ENCODE measurements around the gene GZF1.

Gene GZF1

DNA sequence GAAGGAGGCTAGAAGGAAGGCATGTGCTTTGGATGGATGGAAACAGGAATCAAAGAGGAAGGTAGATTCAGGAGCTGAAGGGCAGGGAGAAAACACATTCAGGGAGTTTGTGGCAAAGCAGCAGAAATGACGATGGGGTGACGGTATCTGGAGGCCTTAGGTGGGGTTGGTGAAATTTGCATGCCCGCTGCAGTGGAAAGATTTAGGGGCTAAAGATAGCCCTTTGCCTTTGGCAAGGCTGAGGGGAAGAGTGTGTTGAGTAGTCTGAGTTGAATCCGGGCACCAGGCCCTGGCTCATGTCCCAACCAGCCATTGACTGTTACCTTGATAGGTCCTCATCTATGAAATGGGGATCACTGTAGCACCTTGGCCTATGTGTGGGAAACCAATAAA, 1.3 kb downstream of the GZF1 start:
- Histone ChIP-seq H3F3A (ENCODE audit: insufficient read depth) (peaks cover 21% of the 10 kb centered on the region), H3K36me3 (ENCODE audit: low read length) (0 out of 2 replicates have a peak, but pooled peaks cover 4% of the 10 kb centered on the region), H3K27ac (ENCODE audit: low read depth, low read length) (peak overlapping the region; percentile 55), H3K4me3 (ENCODE audit: insufficient read depth, low read length, poor library complexity, severe bottlenecking) (peak overlapping the region; percentile 78), H3K9ac (ENCODE audit: low read length) (peak overlapping the region; percentile 91), H2AFZ (ENCODE audit: low read depth, low read length, severe bottlenecking) (no peak overlapping the region), H4K20me1 (ENCODE audit: low read depth, low read length) (peaks cover 4% of the 10 kb centered on the region; the same call in 1 of the 2 replicates), H3K9me3 (ENCODE audit: insufficient read depth, low read length) (no peaks in the 10 kb centered on the region), H3K4me2 (ENCODE audit: low read depth, low read length, poor library complexity, severe bottlenecking) (peak overlapping the region; percentile 80), H3K27me3 (ENCODE audit: low read length) (no peaks in the 10 kb centered on the region), H3K9me2 (replicated peaks; ENCODE audit: insufficient read depth, low read length) (no peaks in the 10 kb centered on the region), H3K79me2 (ENCODE audit: insufficient read depth, low read length) (peaks cover 61% of the 10 kb centered on the region)
- TF ChIP-seq, protein P1, sequence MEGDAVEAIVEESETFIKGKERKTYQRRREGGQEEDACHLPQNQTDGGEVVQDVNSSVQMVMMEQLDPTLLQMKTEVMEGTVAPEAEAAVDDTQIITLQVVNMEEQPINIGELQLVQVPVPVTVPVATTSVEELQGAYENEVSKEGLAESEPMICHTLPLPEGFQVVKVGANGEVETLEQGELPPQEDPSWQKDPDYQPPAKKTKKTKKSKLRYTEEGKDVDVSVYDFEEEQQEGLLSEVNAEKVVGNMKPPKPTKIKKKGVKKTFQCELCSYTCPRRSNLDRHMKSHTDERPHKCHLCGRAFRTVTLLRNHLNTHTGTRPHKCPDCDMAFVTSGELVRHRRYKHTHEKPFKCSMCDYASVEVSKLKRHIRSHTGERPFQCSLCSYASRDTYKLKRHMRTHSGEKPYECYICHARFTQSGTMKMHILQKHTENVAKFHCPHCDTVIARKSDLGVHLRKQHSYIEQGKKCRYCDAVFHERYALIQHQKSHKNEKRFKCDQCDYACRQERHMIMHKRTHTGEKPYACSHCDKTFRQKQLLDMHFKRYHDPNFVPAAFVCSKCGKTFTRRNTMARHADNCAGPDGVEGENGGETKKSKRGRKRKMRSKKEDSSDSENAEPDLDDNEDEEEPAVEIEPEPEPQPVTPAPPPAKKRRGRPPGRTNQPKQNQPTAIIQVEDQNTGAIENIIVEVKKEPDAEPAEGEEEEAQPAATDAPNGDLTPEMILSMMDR (IDR thresholded peaks at IDR 0.05; ENCODE audit: insufficient read depth, low read length, poor library complexity, severe bottlenecking), result no peak
- no peak for TF ChIP-seq EZH2phosphoT487 (conservative IDR thresholded peaks at IDR 0.05; ENCODE audit: low read length)

DNA sequence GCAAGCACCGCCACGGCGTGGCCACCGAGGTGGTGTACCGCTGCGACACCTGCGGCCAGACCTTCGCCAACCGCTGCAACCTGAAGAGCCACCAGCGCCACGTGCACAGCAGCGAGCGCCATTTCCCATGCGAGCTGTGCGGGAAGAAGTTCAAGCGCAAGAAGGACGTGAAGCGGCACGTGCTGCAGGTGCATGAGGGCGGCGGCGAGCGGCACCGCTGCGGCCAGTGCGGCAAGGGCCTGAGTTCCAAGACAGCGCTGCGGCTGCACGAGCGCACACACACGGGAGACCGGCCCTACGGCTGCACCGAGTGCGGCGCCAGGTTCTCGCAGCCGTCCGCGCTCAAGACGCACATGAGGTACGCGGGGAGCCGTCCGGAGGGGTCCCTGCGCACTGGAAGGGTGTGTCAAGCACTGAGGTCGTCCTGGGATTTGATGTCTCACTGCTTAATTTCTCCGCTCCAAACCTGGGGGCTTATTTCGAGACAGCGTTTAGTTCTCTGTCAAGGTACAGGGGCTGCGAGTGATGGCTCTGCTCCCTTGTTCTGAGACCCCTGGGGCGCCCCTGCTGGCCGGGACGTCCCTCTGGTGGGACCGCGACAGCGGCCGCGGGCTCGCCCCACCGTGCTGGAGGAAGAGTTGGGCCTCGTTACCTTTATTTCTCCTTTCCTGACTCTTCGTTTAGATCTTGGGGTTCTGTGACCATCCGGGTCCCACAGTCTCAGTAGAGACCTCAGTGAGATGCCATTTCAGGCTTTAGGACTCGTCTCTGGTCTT, 3.6 kb downstream of the GZF1 start:
- no peak overlapping the region for H3K4me3 ChIP-seq (ENCODE audit: insufficient read depth, low read length, poor library complexity, severe bottlenecking)
- peaks cover 64% of the 10 kb centered on the region for H3K79me2 ChIP-seq (ENCODE audit: insufficient read depth, low read length)
- H3K9me2 ChIP-seq (replicated peaks; ENCODE audit: insufficient read depth, low read length), result no peaks in the 10 kb centered on the region
- no peaks in the 10 kb centered on the region for H3K9me3 ChIP-seq (ENCODE audit: insufficient read depth, low read length)
- H3F3A ChIP-seq (ENCODE audit: insufficient read depth), result peaks cover 8% of the 10 kb centered on the region
- peaks cover 5% of the 10 kb centered on the region; the same call in 1 of the 2 replicates for H3K36me3 ChIP-seq (ENCODE audit: low read length)
- peak overlapping the region; percentile 39 for H3K4me2 ChIP-seq (ENCODE audit: low read depth, low read length, poor library complexity, severe bottlenecking)
- peaks cover 4% of the 10 kb centered on the region; the same call in 1 of the 2 replicates for H4K20me1 ChIP-seq (ENCODE audit: low read depth, low read length)
- no peak for TF ChIP-seq EZH2phosphoT487 (conservative IDR thresholded peaks at IDR 0.05; ENCODE audit: low read length)
- TF ChIP-seq, protein P1 (IDR thresholded peaks at IDR 0.05; ENCODE audit: insufficient read depth, low read length, poor library complexity, severe bottlenecking), result no peak
- H3K9ac ChIP-seq (ENCODE audit: low read length), result no peak overlapping the region
- no peak overlapping the region for H2AFZ ChIP-seq (ENCODE audit: low read depth, low read length, severe bottlenecking)
- no peaks in the 10 kb centered on the region for H3K27me3 ChIP-seq (ENCODE audit: low read length)
- H3K27ac ChIP-seq (ENCODE audit: low read depth, low read length), result no peak overlapping the region

DNA sequence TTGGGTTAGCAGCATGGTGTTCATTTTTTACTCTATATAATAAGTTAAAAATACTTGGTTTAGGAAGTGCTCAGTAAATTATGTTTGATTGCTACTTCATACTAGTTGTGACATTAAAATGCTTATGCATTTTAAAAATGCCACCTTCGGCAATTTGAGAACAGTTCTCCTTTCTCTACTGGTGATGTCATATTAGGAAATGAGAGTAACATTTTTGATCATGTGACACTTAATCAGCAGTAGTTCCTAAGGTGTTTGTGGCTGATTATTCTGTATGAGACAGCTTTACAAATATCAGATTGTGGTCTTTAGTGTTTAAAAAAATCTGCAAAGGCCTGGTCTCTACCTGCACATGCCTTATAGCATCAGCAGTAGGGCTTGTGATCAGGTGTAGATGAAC, 4.4 kb downstream of the GZF1 start:
- H3K9me2 ChIP-seq (replicated peaks; ENCODE audit: insufficient read depth, low read length), result no peaks in the 10 kb centered on the region
- peaks cover 7% of the 10 kb centered on the region; the same call in 1 of the 2 replicates for H3F3A ChIP-seq (ENCODE audit: insufficient read depth)
- H3K27me3 ChIP-seq (ENCODE audit: low read length), result no peaks in the 10 kb centered on the region
- H3K79me2 ChIP-seq (ENCODE audit: insufficient read depth, low read length), result peaks cover 64% of the 10 kb centered on the region
- H2AFZ ChIP-seq (ENCODE audit: low read depth, low read length, severe bottlenecking), result no peak overlapping the region
- H3K27ac ChIP-seq (ENCODE audit: low read depth, low read length), result no peak overlapping the region
- peak overlapping the region; percentile 39 for H3K4me2 ChIP-seq (ENCODE audit: low read depth, low read length, poor library complexity, severe bottlenecking)
- H3K9me3 ChIP-seq (ENCODE audit: insufficient read depth, low read length), result no peaks in the 10 kb centered on the region
- no peak overlapping the region for H3K4me3 ChIP-seq (ENCODE audit: insufficient read depth, low read length, poor library complexity, severe bottlenecking)
- TF ChIP-seq, protein P1 (IDR thresholded peaks at IDR 0.05; ENCODE audit: insufficient read depth, low read length, poor library complexity, severe bottlenecking), result no peak
- no peak for TF ChIP-seq EZH2phosphoT487 (conservative IDR thresholded peaks at IDR 0.05; ENCODE audit: low read length)
- peaks cover 13% of the 10 kb centered on the region; the same call in 1 of the 2 replicates for H3K36me3 ChIP-seq (ENCODE audit: low read length)
- no peak overlapping the region for H3K9ac ChIP-seq (ENCODE audit: low read length)
- H4K20me1 ChIP-seq (ENCODE audit: low read depth, low read length), result peaks cover 4% of the 10 kb centered on the region; the same call in 1 of the 2 replicates
